Sciatic nerve (tissue), 2 donors: ENCODE measurements around the gene NOD1. TPM values are rescaled to one million over a fixed set of nuclear protein-coding genes. Genes with fewer than 3 reads are reported as not detected.
"Not testable (repeated sequence)": the region's sequence is repeated elsewhere in the genome, so short reads cannot be mapped to it uniquely, and the experiment has no call there.

Experiments
- ATAC-seq: fragments of 200-7000 bp; cut with Tn5 transposase; one replicate; pipeline ENCODE4 v1.9.1; 2020; ENCODE audit warnings: mild to moderate bottlenecking, moderate library complexity
- DNase-seq: peaks from one replicate; pipeline ENCODE4 v3.0.0-alpha.2; 2020; ENCODE audit warnings: low spot score
- intact Hi-C: fragments of 100-400 bp; cut with DNase I; formaldehyde crosslinking; loops from one replicate; pipeline ENCODE4 v1.14.2; 2022
- total RNA-seq: library from RNA; stranded (reverse); fragmentation: NEBNext Ultra II Directional; extraction: Animal tissue kit (Norgen Biotek cat#: 25700); gene quantifications from one replicate; pipeline ENCODE4 v1.2.1, GENCODE V29; 2021
- donor health status: DM: no; HTN: no; CAD: no.
- donor health status: DM: no; HTN: no; CAD: no.

NOD1 gene, protein sequence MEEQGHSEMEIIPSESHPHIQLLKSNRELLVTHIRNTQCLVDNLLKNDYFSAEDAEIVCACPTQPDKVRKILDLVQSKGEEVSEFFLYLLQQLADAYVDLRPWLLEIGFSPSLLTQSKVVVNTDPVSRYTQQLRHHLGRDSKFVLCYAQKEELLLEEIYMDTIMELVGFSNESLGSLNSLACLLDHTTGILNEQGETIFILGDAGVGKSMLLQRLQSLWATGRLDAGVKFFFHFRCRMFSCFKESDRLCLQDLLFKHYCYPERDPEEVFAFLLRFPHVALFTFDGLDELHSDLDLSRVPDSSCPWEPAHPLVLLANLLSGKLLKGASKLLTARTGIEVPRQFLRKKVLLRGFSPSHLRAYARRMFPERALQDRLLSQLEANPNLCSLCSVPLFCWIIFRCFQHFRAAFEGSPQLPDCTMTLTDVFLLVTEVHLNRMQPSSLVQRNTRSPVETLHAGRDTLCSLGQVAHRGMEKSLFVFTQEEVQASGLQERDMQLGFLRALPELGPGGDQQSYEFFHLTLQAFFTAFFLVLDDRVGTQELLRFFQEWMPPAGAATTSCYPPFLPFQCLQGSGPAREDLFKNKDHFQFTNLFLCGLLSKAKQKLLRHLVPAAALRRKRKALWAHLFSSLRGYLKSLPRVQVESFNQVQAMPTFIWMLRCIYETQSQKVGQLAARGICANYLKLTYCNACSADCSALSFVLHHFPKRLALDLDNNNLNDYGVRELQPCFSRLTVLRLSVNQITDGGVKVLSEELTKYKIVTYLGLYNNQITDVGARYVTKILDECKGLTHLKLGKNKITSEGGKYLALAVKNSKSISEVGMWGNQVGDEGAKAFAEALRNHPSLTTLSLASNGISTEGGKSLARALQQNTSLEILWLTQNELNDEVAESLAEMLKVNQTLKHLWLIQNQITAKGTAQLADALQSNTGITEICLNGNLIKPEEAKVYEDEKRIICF
- 33.0 TPM for total RNA-seq

GRCh38 chr7:30478349-30479201 lies at the start of gene NOD1:
Gene NOD1, minus strand, starts transcription at chr7:30478784. Its CDS starts 21,863 bp downstream, at chr7:30456921.
- ATAC-seq, result peak; percentile 94
- DNase-seq, result peak; percentile 86
- intact Hi-C loops, result no loop called here

GRCh38 chr7:30527297-30527696 lies 48.7 kb upstream of the NOD1 start:
- DNase-seq, result not testable (repeated sequence)

GRCh38 chr7:30526163-30526562 lies 47.6 kb upstream of the NOD1 start:
- no peak for ATAC-seq
- DNase-seq, result no peak
- intact Hi-C loops, result no loop called here

More at GRCh38 chr7:30527297-30527696, 48.7 kb upstream of the NOD1 start:
- ATAC-seq, intact Hi-C loops: not testable (repeated sequence)

DNA sequence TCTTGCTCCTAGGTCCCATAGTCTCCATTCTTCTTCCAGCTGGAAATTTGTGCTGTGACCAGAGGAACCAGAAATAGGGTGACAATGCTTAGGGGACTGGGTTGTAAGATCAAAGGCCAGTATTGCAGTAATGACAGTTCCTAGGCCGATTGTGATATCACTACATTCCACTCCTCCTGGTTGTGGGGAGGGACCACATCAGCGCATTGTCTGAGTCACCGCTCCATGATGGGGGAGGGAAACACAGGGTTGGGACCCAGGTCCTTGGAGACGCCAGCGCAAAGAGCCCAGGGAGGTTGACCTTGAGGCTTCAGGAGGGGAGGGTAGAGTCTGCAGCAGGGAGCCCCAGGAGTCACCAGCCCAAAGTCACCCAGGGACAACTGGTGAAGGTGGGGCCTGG lies 46.8 kb upstream of the NOD1 start:
- ATAC-seq, result no peak
- no peak for DNase-seq
- intact Hi-C loops, result no loop called here

DNA sequence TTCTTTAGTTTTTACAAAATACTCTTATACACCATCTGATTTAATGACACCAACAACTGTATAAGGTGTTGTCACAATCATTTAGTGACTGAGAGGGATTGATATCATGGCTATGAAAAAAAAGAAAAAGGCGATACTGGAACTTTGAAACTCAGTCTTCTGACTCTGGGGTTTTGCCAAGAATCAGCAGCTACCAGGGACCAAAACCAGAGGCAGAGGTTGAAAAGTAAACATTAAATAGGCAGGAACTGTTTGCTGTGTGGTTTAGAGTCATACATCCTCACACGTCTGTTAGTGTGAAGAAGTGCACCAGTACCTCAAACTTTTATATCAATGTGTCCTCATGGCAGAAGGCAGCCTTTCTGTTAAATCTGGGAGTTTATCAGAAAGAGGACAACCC lies 46.0 kb upstream of the NOD1 start:
- DNase-seq, result no peak
- intact Hi-C loops, result no loop called here

GRCh38 chr7:30523466-30523865 lies 44.9 kb upstream of the NOD1 start:
- DNase-seq, result no peak
- intact Hi-C loops, result no loop called here

More for the DNA sequence above, 46.0 kb upstream of the NOD1 start:
- no peak for ATAC-seq

DNA sequence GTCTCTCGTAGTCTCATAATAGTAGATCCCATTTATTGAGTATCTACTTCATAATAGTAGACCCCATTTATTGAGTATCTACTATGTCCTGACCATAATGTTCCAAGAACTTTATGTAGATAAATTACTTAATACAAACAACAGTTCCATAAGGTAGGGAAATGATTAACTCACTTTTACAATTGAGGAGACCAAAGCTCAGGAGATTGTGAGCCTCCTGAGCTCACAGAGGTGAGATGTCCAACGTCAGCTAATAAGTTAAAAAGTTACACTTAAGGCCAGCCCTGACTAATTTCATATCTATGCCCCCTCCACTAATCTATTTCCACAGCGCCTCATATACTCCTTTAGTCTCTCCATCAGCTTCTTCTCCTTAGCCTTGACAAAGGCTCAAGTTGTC lies 43.6 kb upstream of the NOD1 start:
- ATAC-seq, result no peak
- no peak for DNase-seq
- intact Hi-C loops, result no loop called here

More at GRCh38 chr7:30523466-30523865, 44.9 kb upstream of the NOD1 start:
- ATAC-seq, result no peak

DNA sequence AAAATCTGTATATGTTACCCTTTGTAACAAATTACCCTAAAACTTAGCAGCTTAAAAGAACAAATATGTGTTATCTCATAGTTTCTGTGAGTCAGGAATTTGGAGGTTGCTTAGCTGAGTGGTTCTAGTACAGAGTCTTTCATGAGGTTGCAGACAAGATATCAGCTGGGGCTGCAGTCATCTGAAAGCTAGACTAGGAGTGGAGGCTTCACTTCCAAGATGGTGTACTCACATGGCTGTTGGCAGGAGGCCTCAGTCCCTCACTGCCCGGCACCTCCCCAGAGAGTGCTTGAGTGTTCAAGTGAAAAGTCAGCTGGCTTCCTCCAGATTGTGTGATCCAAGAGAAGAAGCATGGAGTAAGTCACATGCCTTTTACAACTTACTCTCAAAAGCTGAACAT lies 42.9 kb upstream of the NOD1 start:
- DNase-seq (peak; percentile 63), ATAC-seq (peak; percentile 85)
- intact Hi-C loops, result no loop called here

- ATAC-seq (no peak), DNase-seq (no peak)
- intact Hi-C loops, result no loop called here
Observed at GRCh38 chr7:30519122-30519521, 40.5 kb upstream of the NOD1 start.

GRCh38 chr7:30515761-30516160 lies 37.2 kb upstream of the NOD1 start:
- intact Hi-C loops, result no loop called here

GRCh38 chr7:30514776-30515175 lies 36.2 kb upstream of the NOD1 start:
- intact Hi-C loops, result no loop called here
- ATAC-seq (no peak), DNase-seq (no peak)

More at GRCh38 chr7:30515761-30516160, 37.2 kb upstream of the NOD1 start:
- ATAC-seq (no peak), DNase-seq (no peak)

DNA sequence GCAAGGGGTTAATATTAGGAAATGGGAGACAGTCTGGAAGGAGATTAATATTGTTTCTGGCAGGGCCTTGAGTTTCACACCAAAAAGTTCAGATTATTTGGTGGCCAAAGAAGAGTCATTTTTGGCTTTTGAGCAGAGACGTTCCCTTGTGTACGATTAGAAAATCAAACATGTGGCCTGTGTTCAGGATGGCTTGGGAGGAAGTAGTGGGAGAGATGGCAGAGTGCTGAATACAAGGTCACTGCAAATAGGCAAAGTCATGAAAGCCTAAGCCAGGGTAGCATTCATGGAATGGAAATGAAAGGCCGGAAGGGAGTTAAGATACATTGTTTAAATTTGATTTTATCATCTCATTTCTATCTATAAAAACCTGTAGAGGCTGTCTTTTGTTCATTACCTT lies 35.6 kb upstream of the NOD1 start:
- ATAC-seq (peak; percentile 38), DNase-seq (no peak)
- intact Hi-C loops, result no loop called here

DNA sequence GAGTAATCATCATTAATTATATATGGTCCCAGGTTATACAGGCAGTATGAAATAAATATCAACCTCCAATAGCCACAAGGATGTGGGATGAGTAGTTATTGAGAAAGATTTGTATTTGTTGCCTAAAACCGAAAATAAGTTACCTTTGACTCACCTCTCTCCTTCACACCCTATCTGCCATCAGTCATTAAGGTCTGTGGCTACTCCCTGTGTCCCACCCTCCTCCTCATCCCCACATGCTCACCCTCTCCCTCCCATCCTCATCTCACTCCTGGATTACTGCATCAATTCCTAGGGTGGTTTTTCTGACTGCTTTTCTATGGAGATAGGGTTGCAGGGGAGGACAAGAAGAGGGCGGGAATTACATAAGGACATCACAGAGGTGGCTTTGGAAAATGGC lies 35.2 kb upstream of the NOD1 start:
- no peak for DNase-seq
- intact Hi-C loops, result no loop called here
- no peak for ATAC-seq

GRCh38 chr7:30511973-30512662 lies 33.5 kb upstream of the NOD1 start:
- no peak for ATAC-seq
- no peak for DNase-seq
- intact Hi-C loops, result no loop called here

DNA sequence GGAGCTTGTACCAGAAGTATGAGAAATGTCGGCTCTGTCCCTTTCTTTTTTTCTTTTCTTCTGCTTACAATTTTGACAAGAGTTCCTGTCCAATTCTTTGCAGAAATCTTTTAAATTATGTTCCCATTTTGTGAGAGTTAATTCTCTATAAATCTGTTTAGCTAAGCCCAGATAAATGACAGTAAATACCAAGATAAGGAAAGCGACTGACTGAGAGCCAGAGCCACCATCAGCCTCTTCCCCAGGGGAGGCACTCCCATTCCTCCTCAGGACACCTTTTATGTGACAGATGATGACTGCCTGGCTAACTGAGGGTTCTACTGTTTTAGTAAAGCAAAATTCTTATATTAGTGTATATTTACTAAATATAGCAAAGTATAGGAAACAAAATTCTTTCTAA lies 32.9 kb upstream of the NOD1 start:
- intact Hi-C loops, result no loop called here
- DNase-seq (no peak), ATAC-seq (no peak)

DNA sequence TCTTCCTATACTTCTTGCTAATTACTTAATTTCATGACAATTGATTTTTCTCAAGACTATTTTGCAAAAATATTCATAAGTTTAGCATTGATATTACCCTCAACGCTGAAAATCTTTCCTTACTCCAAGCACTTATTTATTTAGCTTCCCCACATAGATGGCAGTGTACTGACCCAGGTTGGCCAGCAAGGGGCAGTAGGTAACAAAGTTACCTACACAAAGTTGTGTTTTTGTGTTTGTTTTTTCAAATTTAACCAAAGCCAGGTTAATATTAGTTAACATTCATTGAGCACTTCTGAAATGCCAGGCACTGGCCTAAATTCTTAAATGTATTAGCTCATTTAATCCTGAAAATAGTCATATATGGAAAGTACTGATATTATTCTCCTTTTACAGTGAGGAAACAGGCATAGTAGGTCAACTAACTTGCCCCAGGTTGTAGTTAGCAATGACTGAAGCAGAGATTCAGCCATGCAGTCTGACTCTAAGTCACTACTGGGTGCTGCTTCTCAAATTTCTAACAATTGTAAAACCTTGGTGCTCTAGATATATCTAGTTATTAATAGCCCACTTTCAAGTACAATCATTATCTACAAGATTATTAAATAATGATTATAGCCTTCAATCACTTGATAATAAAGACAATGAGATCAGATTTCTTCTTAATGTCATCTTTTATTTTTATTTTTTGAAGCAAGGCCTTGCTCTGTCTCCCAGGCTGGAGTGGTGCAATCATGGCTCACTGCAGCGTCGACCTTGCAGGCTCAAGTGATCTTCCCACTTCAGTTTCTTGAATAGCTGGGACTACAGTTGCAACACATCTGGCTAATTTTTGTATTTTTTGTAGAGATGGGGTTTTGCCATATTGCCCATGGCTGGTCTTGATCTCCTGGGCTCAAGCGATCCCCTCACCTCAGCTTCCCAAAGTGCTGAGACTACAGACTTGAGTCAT lies 31.8 kb upstream of the NOD1 start:
- DNase-seq (no peak), ATAC-seq (peak; percentile 63)
- intact Hi-C loops, result no loop called here

GRCh38 chr7:30509171-30509857 lies 30.7 kb upstream of the NOD1 start:
- ATAC-seq, intact Hi-C loops, DNase-seq: not testable (repeated sequence)
